Uterus (tissue), 4 donors: Measurements from ENCODE around the gene BCAT1. TPM values are rescaled to one million over a fixed set of nuclear protein-coding genes. Genes with fewer than 3 reads are reported as not detected.

ENCODE experiments used
- DNase-seq, 2 donors: peaks; one replicate each; pipeline ENCODE4 v3.0.0-alpha.2; 2019 to 2020
- H3K27ac ChIP-seq, 2 donors: fragments of 200-600 bp; sonication (generic); 1 replicate in 1 of 2; 2 replicates in 1 of 2; pipeline ENCODE4 v1.5.1; 2016 to 2018
- H3K27me3 ChIP-seq, 2 donors: fragments of 200-600 bp; sonication (generic); one replicate each; pipeline ENCODE4 v1.5.1; 2018 to 2019; ENCODE audit warnings: control low read depth in 1 of 2
- H3K36me3 ChIP-seq, 2 donors: fragments of 200-600 bp; sonication (generic); one replicate each; pipeline ENCODE4 v1.5.1; 2019; ENCODE audit warnings: control low read depth in 1 of 2
- H3K4me1 ChIP-seq, 2 donors: fragments of 200-600 bp; sonication (generic); one replicate each; pipeline ENCODE4 v1.5.1; 2018 to 2019; ENCODE audit warnings: control low read depth in 1 of 2
- H3K4me3 ChIP-seq, 2 donors: fragments of 200-600 bp; sonication (generic); 1 replicate in 1 of 2; 2 replicates in 1 of 2; pipeline ENCODE4 v1.5.1; 2018 to 2019; ENCODE audit warnings: mild to moderate bottlenecking in 1 of 2
- H3K9me3 ChIP-seq, 2 donors: fragments of 200-600 bp; sonication (generic); one replicate each; pipeline ENCODE4 v1.5.1; 2019; ENCODE audit warnings: control low read depth in 1 of 2
- POLR2A ChIP-seq, 2 donors: fragments of 450-650 bp; IDR thresholded peaks; one replicate each; pipeline ENCODE4 v1.6.1; 2016; ENCODE audit warnings: antibody characterized with exemption in 2 of 2, mild to moderate bottlenecking in 1 of 2, moderate library complexity in 1 of 2
- intact Hi-C: fragments of 100-400 bp; cut with DNase I; formaldehyde crosslinking; loops from one replicate; pipeline ENCODE4 v1.15.1; 2023; ENCODE audit warnings: low total_unique reads
- total RNA-seq, 4 donors: library from RNA; depleted of rRNA in 3 of 4; stranded (reverse); fragments of >200 nt in 3 of 4; gene quantifications; one replicate each; pipeline versions ENCODE4 v1.1.0 to v1.2.4, GENCODE V29; 2014 to 2023
- TF ChIP-seq, protein P1 (sequence below), 4 experiments: fragments of 200-600 bp in 2 of 4; fragments of 450-650 bp in 2 of 4; sonication (generic) in 2 of 4; IDR thresholded peaks; one replicate each; pipeline ENCODE4 v1.5.1; 2016 to 2019; ENCODE audit warnings: antibody characterized with exemption in 4 of 4, mild to moderate bottlenecking in 2 of 4, moderate library complexity in 1 of 4
- donor health status: DM: yes; HTN: yes; CAD: no.

BCAT1 gene
- total RNA-seq, 4 donors from 2014 or later, result 23.6 to 221 (median 59.7) TPM

DNA sequence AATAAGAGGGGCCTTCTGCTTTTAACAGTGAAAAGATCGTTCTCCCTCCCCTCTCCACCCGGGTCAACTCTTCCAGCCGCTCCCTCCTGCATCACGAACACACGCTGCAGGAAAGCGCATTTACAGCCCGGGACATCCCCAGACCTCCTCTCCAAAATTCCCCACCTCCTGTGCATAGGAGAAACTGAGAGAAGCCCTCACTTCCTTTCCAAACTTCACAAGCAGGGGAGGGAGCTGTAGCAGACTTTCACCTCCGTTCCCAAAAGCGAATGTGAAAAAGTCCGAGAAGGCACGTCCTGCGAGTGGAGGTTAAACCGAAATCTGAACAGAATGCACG lies 513 bp downstream of the BCAT1 start:
- intact Hi-C loops, result no loop called here
- H3K4me3 ChIP-seq, result peak overlapping the region; percentile 55 to 63
- H3K4me1 ChIP-seq, result no peaks in the 10 kb centered on the region
- no peak for TF ChIP-seq POLR2A (IDR thresholded peaks at IDR 0.05)
- TF ChIP-seq, protein P1, sequence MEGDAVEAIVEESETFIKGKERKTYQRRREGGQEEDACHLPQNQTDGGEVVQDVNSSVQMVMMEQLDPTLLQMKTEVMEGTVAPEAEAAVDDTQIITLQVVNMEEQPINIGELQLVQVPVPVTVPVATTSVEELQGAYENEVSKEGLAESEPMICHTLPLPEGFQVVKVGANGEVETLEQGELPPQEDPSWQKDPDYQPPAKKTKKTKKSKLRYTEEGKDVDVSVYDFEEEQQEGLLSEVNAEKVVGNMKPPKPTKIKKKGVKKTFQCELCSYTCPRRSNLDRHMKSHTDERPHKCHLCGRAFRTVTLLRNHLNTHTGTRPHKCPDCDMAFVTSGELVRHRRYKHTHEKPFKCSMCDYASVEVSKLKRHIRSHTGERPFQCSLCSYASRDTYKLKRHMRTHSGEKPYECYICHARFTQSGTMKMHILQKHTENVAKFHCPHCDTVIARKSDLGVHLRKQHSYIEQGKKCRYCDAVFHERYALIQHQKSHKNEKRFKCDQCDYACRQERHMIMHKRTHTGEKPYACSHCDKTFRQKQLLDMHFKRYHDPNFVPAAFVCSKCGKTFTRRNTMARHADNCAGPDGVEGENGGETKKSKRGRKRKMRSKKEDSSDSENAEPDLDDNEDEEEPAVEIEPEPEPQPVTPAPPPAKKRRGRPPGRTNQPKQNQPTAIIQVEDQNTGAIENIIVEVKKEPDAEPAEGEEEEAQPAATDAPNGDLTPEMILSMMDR (IDR thresholded peaks at IDR 0.05), result no peak
- H3K27me3 ChIP-seq, result no peaks in the 10 kb centered on the region
- peak in 1 of 2 donors; percentile 19 for DNase-seq
- peak overlapping the region; percentile 46 to 51 for H3K27ac ChIP-seq
- H3K9me3 ChIP-seq, result no peaks in the 10 kb centered on the region
- no peaks in the 10 kb centered on the region for H3K36me3 ChIP-seq

DNA sequence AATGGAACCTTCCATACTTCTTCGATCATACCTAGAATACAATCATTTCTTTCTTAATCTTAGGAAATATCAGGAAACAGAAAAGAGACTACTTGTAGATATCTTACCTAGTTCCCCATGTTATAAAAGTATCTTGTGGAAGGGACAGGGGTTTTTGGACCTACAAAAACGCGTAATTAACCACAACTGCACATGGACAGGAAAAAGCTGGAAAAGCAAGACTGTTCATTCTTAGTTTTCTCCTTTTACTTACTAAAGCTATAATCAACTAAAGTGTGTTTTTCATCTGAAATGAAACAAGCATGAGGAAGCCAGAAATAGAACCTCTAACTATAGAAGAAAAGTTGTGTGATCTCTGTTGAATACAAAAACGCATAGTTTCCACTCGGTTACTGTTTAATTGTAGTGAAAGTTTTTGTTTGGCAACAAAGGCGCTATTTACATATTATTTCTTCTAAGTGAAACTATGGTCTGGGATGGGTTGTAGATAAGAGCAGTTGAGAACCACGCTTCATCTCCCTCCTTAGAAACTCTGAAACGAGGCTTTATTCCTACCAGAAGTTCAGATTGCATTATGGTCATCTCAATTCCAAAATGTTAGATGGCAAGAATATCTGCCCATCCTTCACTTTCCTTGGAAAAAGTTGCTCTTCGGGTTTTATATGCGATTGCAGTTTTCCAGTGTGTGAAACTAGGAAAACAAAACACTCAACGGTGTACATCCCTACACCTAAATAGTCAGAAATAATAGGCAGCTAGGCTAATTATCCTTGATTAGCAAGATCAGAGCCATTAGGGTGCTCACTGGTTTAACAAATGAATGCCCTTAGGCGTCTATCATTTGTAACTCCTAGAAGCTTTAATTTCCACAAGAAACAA lies 1.1 kb downstream of the BCAT1 start:
- TF ChIP-seq, protein P1 (IDR thresholded peaks at IDR 0.05), result no peak
- no peak for TF ChIP-seq POLR2A (IDR thresholded peaks at IDR 0.05)
- H3K9me3 ChIP-seq, result no peaks in the 10 kb centered on the region
- H3K36me3 ChIP-seq, result no peaks in the 10 kb centered on the region
- intact Hi-C loops, result no loop called here
- no peaks in the 10 kb centered on the region for H3K4me1 ChIP-seq
- peak overlapping the region; percentile 46 to 51 for H3K27ac ChIP-seq
- H3K27me3 ChIP-seq, result no peaks in the 10 kb centered on the region
- peak overlapping the region; percentile 55 to 63 for H3K4me3 ChIP-seq
- DNase-seq, result no peak

DNA sequence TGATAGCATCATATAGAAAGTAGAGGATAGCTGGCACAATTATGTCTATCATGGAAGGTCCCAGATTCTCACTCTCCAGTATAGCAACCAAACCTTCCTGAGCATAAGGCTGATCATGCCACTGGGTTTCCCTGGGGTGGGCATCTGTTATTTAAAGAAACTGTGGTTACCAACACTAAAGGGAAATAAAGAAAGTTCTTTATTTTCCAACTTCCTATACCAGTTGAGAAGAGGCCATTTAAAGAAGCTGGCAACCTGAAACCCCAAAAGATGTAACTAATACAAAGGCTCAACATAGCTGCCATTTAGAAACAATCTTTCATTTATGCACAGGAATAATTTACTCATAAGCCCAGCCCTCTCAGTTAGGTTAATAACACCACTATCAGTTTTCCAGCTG lies 3.1 kb downstream of the BCAT1 start:
- intact Hi-C loops, result no loop called here
- no peak for DNase-seq
- Histone ChIP-seq H3K4me3 (no peak overlapping the region), H3K4me1 (no peaks in the 10 kb centered on the region), H3K36me3 (no peaks in the 10 kb centered on the region), H3K27ac (peak overlapping the region; percentile 33 to 57), H3K27me3 (no peaks in the 10 kb centered on the region), H3K9me3 (no peaks in the 10 kb centered on the region)
- no peak for TF ChIP-seq POLR2A (IDR thresholded peaks at IDR 0.05)
- TF ChIP-seq, protein P1 (IDR thresholded peaks at IDR 0.05), result no peak

DNA sequence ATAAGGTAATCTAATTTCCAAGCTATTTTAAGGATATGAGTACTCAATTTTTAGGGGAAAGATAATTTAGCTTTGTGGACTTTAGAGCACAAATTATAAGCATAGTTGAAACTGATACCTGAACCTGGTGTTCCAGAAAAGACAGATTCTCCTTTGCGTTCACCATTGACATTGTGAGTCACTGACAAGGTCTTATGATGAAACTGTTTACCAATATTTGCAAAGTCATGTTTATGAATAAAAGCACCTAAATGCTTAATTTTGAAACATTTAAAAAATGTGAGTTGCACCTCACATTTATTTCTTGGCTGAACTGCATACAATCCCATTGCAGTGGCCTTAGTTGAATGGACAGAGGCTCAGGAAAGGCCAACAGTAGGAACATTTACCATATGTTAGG lies 3.9 kb downstream of the BCAT1 start:
- TF ChIP-seq POLR2A (IDR thresholded peaks at IDR 0.05), result no peak
- TF ChIP-seq, protein P1 (IDR thresholded peaks at IDR 0.05), result no peak
- H3K4me1 ChIP-seq, result no peaks in the 10 kb centered on the region
- intact Hi-C loops, result no loop called here
- no peak overlapping the region for H3K27ac ChIP-seq
- H3K27me3 ChIP-seq, result no peaks in the 10 kb centered on the region
- H3K9me3 ChIP-seq, result no peaks in the 10 kb centered on the region
- H3K4me3 ChIP-seq, result no peak overlapping the region
- no peaks in the 10 kb centered on the region for H3K36me3 ChIP-seq
- DNase-seq, result no peak

DNA sequence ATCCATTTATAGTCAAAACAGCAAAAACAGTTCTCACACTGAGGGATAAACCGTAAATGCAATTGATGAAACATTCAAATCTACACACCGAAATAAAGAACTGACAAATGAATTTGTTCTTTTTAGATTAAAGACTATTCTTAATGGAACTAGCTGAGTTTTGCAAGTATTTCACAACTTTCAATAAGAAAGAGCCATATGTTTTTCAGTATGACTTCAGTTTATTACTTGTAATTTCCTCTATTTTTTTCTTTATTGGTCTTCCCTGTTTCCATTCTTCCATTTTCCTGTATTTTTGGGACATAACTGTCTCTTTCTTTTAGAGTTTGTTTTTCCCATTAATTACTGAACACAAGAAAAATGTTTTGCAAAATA lies 4.3 kb downstream of the BCAT1 start:
- no peak overlapping the region for H3K27ac ChIP-seq

More for the DNA sequence above, 4.3 kb downstream of the BCAT1 start:
- Histone ChIP-seq H3K27me3 (no peaks in the 10 kb centered on the region), H3K4me1 (no peaks in the 10 kb centered on the region), H3K9me3 (no peaks in the 10 kb centered on the region), H3K36me3 (no peaks in the 10 kb centered on the region), H3K4me3 (no peak overlapping the region)
- TF ChIP-seq POLR2A (IDR thresholded peaks at IDR 0.05), result no peak
- TF ChIP-seq, protein P1 (IDR thresholded peaks at IDR 0.05), result no peak
- DNase-seq, result no peak
- intact Hi-C loops, result no loop called here
